HepG2 (cell line): ENCODE measurements around the gene STX10. TPM values are rescaled to one million over a fixed set of nuclear protein-coding genes. Genes with fewer than 3 reads are reported as not detected.

Source experiments
- ARID3A ChIP-seq: IDR thresholded peaks from 2 replicates; pipeline ENCODE4 v1.6.1; 2012; ENCODE audit warnings: low read depth, low read length, improper control_type of control experiment
- ARID4A ChIP-seq: sonication (generic); formaldehyde crosslinking; IDR thresholded peaks from 2 replicates; pipeline ENCODE4 v1.5.0; 2020; ENCODE audit warnings: mild to moderate bottlenecking, missing genetic modification reagents, borderline replicate concordance
- ATF7-NPFF ChIP-seq: sonication (generic); formaldehyde crosslinking; IDR thresholded peaks from 2 replicates; pipeline ENCODE4 v1.8.1; 2023; ENCODE audit warnings: mild to moderate bottlenecking, low read depth, missing genetic modification reagents, moderate library complexity
- CBX1 ChIP-seq: IDR thresholded peaks from one replicate; pipeline ENCODE4 v1.6.1; 2016; ENCODE audit warnings: antibody characterized with exemption, low read depth
- CSRNP1 ChIP-seq: sonication (generic); formaldehyde crosslinking; IDR thresholded peaks from 2 replicates; pipeline ENCODE4 v1.8.1; 2023; ENCODE audit warnings: mild to moderate bottlenecking, missing genetic modification reagents
- ERF ChIP-seq: IDR thresholded peaks from 2 replicates; pipeline ENCODE4 v1.6.1; 2018; ENCODE audit warnings: missing biosample characterization, missing genetic modification reagents
- HIC2 ChIP-seq: sonication (generic); formaldehyde crosslinking; IDR thresholded peaks from 2 replicates; pipeline ENCODE4 v1.9.0; 2022; ENCODE audit warnings: low read depth, missing genetic modification reagents
- NR2F2 ChIP-seq: IDR thresholded peaks from 2 replicates; pipeline ENCODE4 v1.6.1; 2012; ENCODE audit warnings: low read depth, inconsistent platforms, borderline replicate concordance
- SMAD1 ChIP-seq: sonication (generic); formaldehyde crosslinking; IDR thresholded peaks from 2 replicates; pipeline ENCODE4 v1.4.0; 2020; ENCODE audit warnings: missing genetic modification reagents, low read depth, mild to moderate bottlenecking, borderline replicate concordance
- SP1 ChIP-seq, 2 experiments: fragments of 450-650 bp in 1 of 2; sonication (generic) in 1 of 2; formaldehyde crosslinking in 1 of 2; IDR thresholded peaks; 2 replicates each; pipeline versions ENCODE4 v1.4.0 to v1.6.1; 2016 to 2020; ENCODE audit warnings: missing genetic modification reagents in 1 of 2
- ZBTB8A ChIP-seq: sonication (generic); formaldehyde crosslinking; IDR thresholded peaks from 2 replicates; pipeline ENCODE4 v1.4.0; 2020; ENCODE audit warnings: mild to moderate bottlenecking, low read depth, missing genetic modification reagents, borderline replicate concordance
- ZC3H4 ChIP-seq: sonication (generic); formaldehyde crosslinking; IDR thresholded peaks from 2 replicates; pipeline ENCODE4 v1.4.0; 2020; ENCODE audit warnings: missing genetic modification reagents, borderline replicate concordance
- ZNF180 ChIP-seq: sonication (generic); formaldehyde crosslinking; IDR thresholded peaks from 2 replicates; pipeline ENCODE4 v1.4.0; 2020; ENCODE audit warnings: low read depth, missing genetic modification reagents, borderline replicate concordance
- ZNF3 ChIP-seq: IDR thresholded peaks from 2 replicates; pipeline ENCODE4 v1.7.0; 2017; ENCODE audit warnings: inconsistent platforms
- ZNF530 ChIP-seq: sonication (generic); formaldehyde crosslinking; IDR thresholded peaks from 2 replicates; pipeline ENCODE4 v1.5.0; 2020; ENCODE audit warnings: low read depth, mild to moderate bottlenecking, missing genetic modification reagents
- polyA plus RNA-seq, 8 experiments: library from polyadenylated mRNA; depleted of rRNA in 3 of 8; stranded (reverse) in 7 of 8; unstranded in 1 of 8; fragments of >200 nt; fragmentation: Illumina TruSeq in 4 of 8; extraction: Trizol in 4 of 8; gene quantifications; 2 replicates each; pipeline versions ENCODE4 v1.2.1 to v1.2.3, GENCODE V29; 2011 to 2016; ENCODE audit warnings: low read depth in 4 of 8, missing spikeins in 1 of 8, mixed read lengths in 1 of 8; ENCODE audit not compliant: insufficient read depth in 1 of 8
- total RNA-seq, 5 experiments: library from RNA; depleted of rRNA; stranded (reverse); fragments of >200 nt; fragmentation: Illumina TruSeq; extraction: Trizol; gene quantifications; 2 replicates each; pipeline ENCODE4 v1.2.3, GENCODE V29; 2016; ENCODE audit warnings: low read depth in 1 of 5
- TF ChIP-seq, protein P1 (sequence below): sonication (generic); formaldehyde crosslinking; IDR thresholded peaks from 2 replicates; pipeline ENCODE4 v1.4.0; 2020; ENCODE audit warnings: mild to moderate bottlenecking, missing genetic modification reagents

Gene STX10
- total and polyA plus RNA-seq, 2 of the 13 experiments (the other 11 are each of a cell fraction or from before 2014, with no cell fraction given): 47.9 to 66.4 TPM

GRCh38 chr19:13150187-13150930 lies at the start of gene STX10, which contains the start of gene IER2 (continued):
- TF ChIP-seq ZBTB8A (CRISPR knock-in tag): no peak
- TF ChIP-seq ZNF180: no peak
- peak; percentile 57; the same call in 1 of the 2 replicates for TF ChIP-seq ARID3A
- peak; percentile 51; the same call in 1 of the 2 replicates for TF ChIP-seq NR2F2
- peak; percentile 94 for TF ChIP-seq ARID4A
- TF ChIP-seq ZNF530 (CRISPR knock-in tag): no peak
- TF ChIP-seq, protein P1, sequence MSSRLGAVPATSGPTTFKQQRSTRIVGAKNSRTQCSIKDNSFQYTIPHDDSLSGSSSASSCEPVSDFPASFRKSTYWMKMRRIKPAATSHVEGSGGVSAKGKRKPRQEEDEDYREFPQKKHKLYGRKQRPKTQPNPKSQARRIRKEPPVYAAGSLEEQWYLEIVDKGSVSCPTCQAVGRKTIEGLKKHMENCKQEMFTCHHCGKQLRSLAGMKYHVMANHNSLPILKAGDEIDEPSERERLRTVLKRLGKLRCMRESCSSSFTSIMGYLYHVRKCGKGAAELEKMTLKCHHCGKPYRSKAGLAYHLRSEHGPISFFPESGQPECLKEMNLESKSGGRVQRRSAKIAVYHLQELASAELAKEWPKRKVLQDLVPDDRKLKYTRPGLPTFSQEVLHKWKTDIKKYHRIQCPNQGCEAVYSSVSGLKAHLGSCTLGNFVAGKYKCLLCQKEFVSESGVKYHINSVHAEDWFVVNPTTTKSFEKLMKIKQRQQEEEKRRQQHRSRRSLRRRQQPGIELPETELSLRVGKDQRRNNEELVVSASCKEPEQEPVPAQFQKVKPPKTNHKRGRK: no peak; the same call in 1 of the 2 replicates
- no peak for TF ChIP-seq SMAD1 (CRISPR knock-in tag)
- peak; percentile 71; the same call in 1 of the 2 replicates for TF ChIP-seq ERF (CRISPR knock-in tag)
- TF ChIP-seq HIC2 (CRISPR knock-in tag): peak; percentile 60
- peak; percentile 20; the same call in 1 of the 2 replicates for TF ChIP-seq ATF7-NPFF (CRISPR knock-in tag)
- TF ChIP-seq ZC3H4: no peak
- no peak for TF ChIP-seq ZNF3 (CRISPR knock-in tag)
- TF ChIP-seq CBX1: no peak
- peak; percentile 73; the same call in 1 of the 2 replicates for TF ChIP-seq CSRNP1 (CRISPR knock-in tag)
- no peak for TF ChIP-seq SP1 (IDR thresholded peaks at IDR 0.05)
- peak; percentile 96 for TF ChIP-seq SP1 (CRISPR knock-in tag; IDR thresholded peaks at IDR 0.05)
